ENCODE measurements around the gene ELMO1.

DNA sequence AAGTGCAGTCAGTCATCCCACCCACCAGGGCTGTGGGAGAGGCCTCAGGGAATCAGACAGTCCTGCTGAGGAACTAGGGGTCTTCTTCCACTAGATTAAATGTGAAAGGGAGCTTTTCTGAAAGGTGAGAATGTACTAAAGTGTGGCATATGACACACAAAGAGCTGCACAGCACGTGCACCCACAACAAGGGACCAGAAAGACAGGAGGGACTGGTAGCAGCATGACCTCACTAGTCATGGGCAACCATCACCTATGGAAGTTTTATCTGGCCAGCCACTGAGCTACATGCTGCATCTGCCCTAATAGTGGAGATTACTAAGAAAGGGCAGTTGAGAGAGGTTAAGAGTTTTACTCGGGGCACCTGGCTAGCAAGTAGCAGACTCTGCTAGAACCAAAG, 519.9 kb downstream of the ELMO1 start:
- TF ChIP-seq, protein P1, sequence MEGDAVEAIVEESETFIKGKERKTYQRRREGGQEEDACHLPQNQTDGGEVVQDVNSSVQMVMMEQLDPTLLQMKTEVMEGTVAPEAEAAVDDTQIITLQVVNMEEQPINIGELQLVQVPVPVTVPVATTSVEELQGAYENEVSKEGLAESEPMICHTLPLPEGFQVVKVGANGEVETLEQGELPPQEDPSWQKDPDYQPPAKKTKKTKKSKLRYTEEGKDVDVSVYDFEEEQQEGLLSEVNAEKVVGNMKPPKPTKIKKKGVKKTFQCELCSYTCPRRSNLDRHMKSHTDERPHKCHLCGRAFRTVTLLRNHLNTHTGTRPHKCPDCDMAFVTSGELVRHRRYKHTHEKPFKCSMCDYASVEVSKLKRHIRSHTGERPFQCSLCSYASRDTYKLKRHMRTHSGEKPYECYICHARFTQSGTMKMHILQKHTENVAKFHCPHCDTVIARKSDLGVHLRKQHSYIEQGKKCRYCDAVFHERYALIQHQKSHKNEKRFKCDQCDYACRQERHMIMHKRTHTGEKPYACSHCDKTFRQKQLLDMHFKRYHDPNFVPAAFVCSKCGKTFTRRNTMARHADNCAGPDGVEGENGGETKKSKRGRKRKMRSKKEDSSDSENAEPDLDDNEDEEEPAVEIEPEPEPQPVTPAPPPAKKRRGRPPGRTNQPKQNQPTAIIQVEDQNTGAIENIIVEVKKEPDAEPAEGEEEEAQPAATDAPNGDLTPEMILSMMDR (IDR thresholded peaks at IDR 0.05): no peak
- TF ChIP-seq EP300 (IDR thresholded peaks at IDR 0.05): no peak
- TF ChIP-seq POLR2A (IDR thresholded peaks at IDR 0.05): no peak

Data from ovary (tissue), 3 donors.